OCI-LY7 (cell line): ENCODE data around the gene EFNA4. TPM values are rescaled to one million over a fixed set of nuclear protein-coding genes. Genes with fewer than 3 reads are reported as not detected.

Source experiments
- BruUV-seq: library from RNA; stranded (reverse); fragments of 400-500 nt; replicated peaks from 2 replicates; lab custom pipeline; 2021; lab: Mats Ljungman, UMichigan
- CTCF ChIA-PET: fragments of 300-600 bp; sonication (Branson Sonifier 250); formaldehyde crosslinking; loops from one replicate; lab custom pipeline; 2022; ENCODE audit warnings: antibody characterized with exemption; ENCODE audit not compliant: unreplicated experiment; lab: Charles Lee
- POLR2A ChIA-PET: fragments of 300-600 bp; sonication (Branson Sonifier 250); formaldehyde crosslinking; loops from one replicate; lab custom pipeline; 2022; ENCODE audit warnings: antibody characterized with exemption; lab: Charles Lee
- DNase-seq: peaks from one replicate; pipeline ENCODE4 v3.0.0-alpha.2; 2015; ENCODE audit warnings: low spot score
- H2AFZ ChIP-seq: fragments of 200-600 bp; sonication (generic), shearing (Covaris generic); 2 replicates; pipeline ENCODE4 v1.6.1; 2014; ENCODE audit warnings: mild to moderate bottlenecking, antibody characterized with exemption, low read length, moderate library complexity
- H3K27ac ChIP-seq: fragments of 200-600 bp; sonication (generic); 2 replicates; pipeline ENCODE4 v1.5.1; 2014; ENCODE audit warnings: mixed run types, low read depth, mild to moderate bottlenecking, moderate library complexity, low read length, inconsistent platforms; ENCODE audit not compliant: poor library complexity, severe bottlenecking
- H3K36me3 ChIP-seq: fragments of 200-600 bp; sonication (generic); 2 replicates; pipeline ENCODE4 v1.6.1; 2014; ENCODE audit warnings: mild to moderate bottlenecking, antibody characterized with exemption, low read length, moderate library complexity, mixed read lengths; ENCODE audit not compliant: insufficient read depth
- H3K4me1 ChIP-seq: fragments of 200-600 bp; sonication (generic); 2 replicates; pipeline ENCODE4 v1.5.1; 2014; ENCODE audit warnings: mild to moderate bottlenecking, low read length; ENCODE audit not compliant: insufficient read depth, poor library complexity, severe bottlenecking
- H3K4me2 ChIP-seq: fragments of 200-600 bp; sonication (generic); 2 replicates; pipeline ENCODE4 v1.6.1; 2014; ENCODE audit warnings: mild to moderate bottlenecking, low read length
- H3K4me3 ChIP-seq: fragments of 200-600 bp; sonication (generic); 2 replicates; pipeline ENCODE4 v1.5.1; 2014; ENCODE audit warnings: mild to moderate bottlenecking, low read depth, low read length; ENCODE audit not compliant: poor library complexity, severe bottlenecking
- H3K79me2 ChIP-seq: fragments of 200-600 bp; sonication (generic); 2 replicates; pipeline ENCODE4 v1.6.1; 2016; ENCODE audit warnings: low read depth, mild to moderate bottlenecking, low read length, moderate library complexity, mixed read lengths; ENCODE audit not compliant: insufficient read depth
- H3K9me2 ChIP-seq: fragments of 200-600 bp; sonication (generic); 2 replicates; pipeline ENCODE4 v1.6.1; 2016; ENCODE audit warnings: mild to moderate bottlenecking, low read length, mixed read lengths; ENCODE audit not compliant: insufficient read depth
- H3K9me3 ChIP-seq: fragments of 200-600 bp; sonication (generic); 2 replicates; pipeline ENCODE4 v1.6.1; 2014; ENCODE audit warnings: mild to moderate bottlenecking, mixed run types, low read length, mixed read lengths
- H4K20me1 ChIP-seq: fragments of 200-600 bp; sonication (generic); 2 replicates; pipeline ENCODE4 v1.6.1; 2014; ENCODE audit warnings: mild to moderate bottlenecking, antibody characterized with exemption, low read length, moderate library complexity, mixed read lengths; ENCODE audit not compliant: insufficient read depth
- CTCF ChIP-seq: fragments of 200-600 bp; sonication (generic); conservative IDR thresholded peaks from 2 replicates; pipeline ENCODE4 v1.5.1; 2014; ENCODE audit warnings: mild to moderate bottlenecking, antibody characterized with exemption, low read length, moderate library complexity, mixed read lengths
- EZH2phosphoT487 ChIP-seq: fragments of 200-600 bp; sonication (generic); IDR thresholded peaks from 2 replicates; pipeline ENCODE4 v1.6.1; 2018; ENCODE audit warnings: low read depth, borderline replicate concordance, mild to moderate bottlenecking, mixed run types, antibody characterized with exemption, low read length, moderate library complexity, mixed read lengths
- intact Hi-C: fragments of 100-400 bp; cut with micrococcal nuclease; formaldehyde crosslinking; loops from one replicate; pipeline ENCODE4 v1.10.0; 2022; ENCODE audit not compliant: unreplicated experiment
- total RNA-seq, 2 experiments: library from RNA; depleted of rRNA in 1 of 2; stranded (reverse); fragments of >200 nt in 1 of 2; shearing (Covaris generic) in 1 of 2; gene quantifications; 2 replicates each; pipeline ENCODE4 v1.2.3, GENCODE V29; 2014 to 2022

EFNA4 gene
- total RNA-seq, 2 experiments from 2014 or later: 9.0 to 10.5 TPM

GRCh38 chr1:155070721-155071569 lies 7.4 kb downstream of the EFNA4 start:
- intact Hi-C loops: no loop called here
- Histone ChIP-seq H3K79me2 (no peaks in the 10 kb centered on the region), H3K9me2 (no peaks in the 10 kb centered on the region), H3K9me3 (no peaks in the 10 kb centered on the region), H3K27ac (peak overlapping the region; percentile 22), H3K4me1 (peaks cover 56% of the 10 kb centered on the region), H3K4me2 (peak overlapping the region; percentile 64), H3K4me3 (no peak overlapping the region), H4K20me1 (no peaks in the 10 kb centered on the region), H3K36me3 (peaks cover 17% of the 10 kb centered on the region; the same call in 1 of the 2 replicates), H2AFZ (no peak overlapping the region)
- TF ChIP-seq CTCF (peak; percentile 69), EZH2phosphoT487 (no peak)
- no TSS peak for BruUV-seq
- peak; percentile 87 for DNase-seq
- ChIA-PET CTCF (interaction anchor here (0.5 to 0.6 kb wide), 2 partner anchors 20 to 123 kb away, joined by 3 read pairs; partner anchors contain the start of gene ADAM15), POLR2A (no interaction called here)

GRCh38 chr1:155071701-155072100 lies 8.2 kb downstream of the EFNA4 start:
- Histone ChIP-seq H3K4me3 (no peak overlapping the region), H3K27ac (peak overlapping the region; percentile 22), H3K9me2 (no peaks in the 10 kb centered on the region), H3K9me3 (no peaks in the 10 kb centered on the region), H2AFZ (no peak overlapping the region), H3K79me2 (no peaks in the 10 kb centered on the region), H4K20me1 (no peaks in the 10 kb centered on the region), H3K4me1 (peaks cover 61% of the 10 kb centered on the region), H3K36me3 (peaks cover 17% of the 10 kb centered on the region; the same call in 1 of the 2 replicates), H3K4me2 (peak overlapping the region; percentile 64)
- intact Hi-C loops: no loop called here
- no peak for DNase-seq
- POLR2A ChIA-PET: interaction anchor here (0.6 to 0.7 kb wide), 2 partner anchors 13 to 1246 kb away, joined by 3 to 8 read pairs; no protein-coding TSS in a partner anchor
- CTCF ChIA-PET: no interaction called here
- no TSS peak for BruUV-seq
- no peak for TF ChIP-seq EZH2phosphoT487
- no peak for TF ChIP-seq CTCF
